Stimulated activated CD8-positive, alpha-beta memory T cell treated with anti-CD3 and anti-CD28 coated beads, Interleukin-12 subunit alpha, Interleukin-12 subunit beta, amount 100 ng/mL, for 24 hours (primary cell): ENCODE results near the gene KCNK15.

Experiments
- DNase-seq: peaks from one replicate; pipeline ENCODE4 v3.0.0-alpha.2; 2020; ENCODE audit errors: extremely low read depth

KCNK15 gene

GRCh38 chr20:44736170-44737021 is 9.3 kb upstream of the KCNK15 start:
- DNase-seq = no peak

GRCh38 chr20:44737116-44737515 is 8.5 kb upstream of the KCNK15 start:
- DNase-seq = no peak

GRCh38 chr20:44738813-44739477 is 6.7 kb upstream of the KCNK15 start:
- no peak for DNase-seq

- DNase-seq = no peak
Observed at GRCh38 chr20:44739942-44740341, 5.7 kb upstream of the KCNK15 start.

GRCh38 chr20:44742304-44743079 is 3.2 kb upstream of the KCNK15 start:
- no peak for DNase-seq

GRCh38 chr20:44743080-44743701 is 2.5 kb upstream of the KCNK15 start:
- no peak for DNase-seq

- no peak for DNase-seq
Observed at GRCh38 chr20:44743916-44744655, 1.6 kb upstream of the KCNK15 start.

GRCh38 chr20:44745122-44745597 is 505 bp upstream of the KCNK15 start:
- no peak for DNase-seq

GRCh38 chr20:44746367-44747165 is 901 bp downstream of the KCNK15 start:
- DNase-seq = no peak

- DNase-seq = no peak
Observed at GRCh38 chr20:44747166-44748004, 1.7 kb downstream of the KCNK15 start.

- DNase-seq = no peak
Observed at GRCh38 chr20:44748005-44748370, 2.3 kb downstream of the KCNK15 start.

GRCh38 chr20:44750081-44750805 is 4.6 kb downstream of the KCNK15 start:
- DNase-seq = no peak

GRCh38 chr20:44752099-44752931 is 6.7 kb downstream of the KCNK15 start:
- no peak for DNase-seq

GRCh38 chr20:44754554-44754953 is 8.9 kb downstream of the KCNK15 start:
- no peak for DNase-seq

GRCh38 chr20:44756011-44756688 is 10.5 kb downstream of the KCNK15 start:
- DNase-seq = no peak

- DNase-seq = no peak
Observed at GRCh38 chr20:44756956-44757355, 11.3 kb downstream of the KCNK15 start.
